Islet of Langerhans (tissue), 1 donor: ENCODE measurements around the gene WDR89.
"Not testable (repeated sequence)": the region's sequence is repeated elsewhere in the genome, so short reads cannot be mapped to it uniquely, and the experiment has no call there.

ENCODE experiments used
- FAIRE-seq: peaks from one replicate; lab custom pipeline; 2011; peaks lifted over from hg19 to GRCh38; lab: Jason Lieb, UNC

Gene WDR89

GRCh38 chr14:63596998-63597658 lies 44.5 kb downstream of the WDR89 start:
- no peak for FAIRE-seq

GRCh38 chr14:63594455-63595372 lies 47.0 kb downstream of the WDR89 start:
- FAIRE-seq: no peak

DNA sequence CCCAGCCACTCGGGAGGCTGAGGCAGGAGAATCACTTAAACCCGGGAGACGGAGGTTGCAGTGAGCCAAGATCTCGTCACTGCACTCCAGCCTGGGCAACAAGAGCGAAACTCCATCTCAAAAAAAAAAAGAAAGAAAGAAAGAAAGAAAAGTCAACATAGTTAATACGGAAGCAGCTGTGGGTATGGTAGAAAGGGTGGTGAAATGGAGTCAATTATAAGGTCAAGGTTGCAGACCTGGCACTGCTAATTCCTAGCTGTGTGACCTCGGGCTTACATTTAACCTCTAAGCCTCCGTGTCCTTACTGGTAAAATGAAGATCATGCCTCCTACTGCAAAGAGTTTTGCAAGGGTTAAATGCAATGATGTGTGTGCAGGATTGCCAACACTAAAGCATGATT lies 58.6 kb downstream of the WDR89 start:
- not testable (repeated sequence) for FAIRE-seq

GRCh38 chr14:63581491-63581890 lies 60.2 kb downstream of the WDR89 start:
- FAIRE-seq: no peak

DNA sequence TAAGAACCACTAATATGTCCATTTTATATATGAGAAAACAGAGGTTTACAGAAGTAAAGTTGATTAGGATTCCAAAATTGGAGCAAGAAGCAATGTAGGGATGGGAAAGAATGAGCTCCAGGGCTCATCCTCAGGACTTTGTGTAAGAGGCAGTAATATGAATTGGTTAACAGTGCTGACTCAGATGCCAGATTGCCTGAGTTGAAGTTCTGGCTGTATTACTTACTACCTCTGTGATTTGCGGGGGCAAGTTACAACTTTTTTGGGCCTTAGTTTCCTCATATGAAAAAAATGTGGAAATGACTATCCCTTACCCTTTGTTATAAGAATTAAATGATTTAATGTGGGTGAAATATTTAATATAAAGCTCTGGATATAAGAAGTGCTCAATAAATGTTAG lies 63.4 kb downstream of the WDR89 start:
- no peak for FAIRE-seq

DNA sequence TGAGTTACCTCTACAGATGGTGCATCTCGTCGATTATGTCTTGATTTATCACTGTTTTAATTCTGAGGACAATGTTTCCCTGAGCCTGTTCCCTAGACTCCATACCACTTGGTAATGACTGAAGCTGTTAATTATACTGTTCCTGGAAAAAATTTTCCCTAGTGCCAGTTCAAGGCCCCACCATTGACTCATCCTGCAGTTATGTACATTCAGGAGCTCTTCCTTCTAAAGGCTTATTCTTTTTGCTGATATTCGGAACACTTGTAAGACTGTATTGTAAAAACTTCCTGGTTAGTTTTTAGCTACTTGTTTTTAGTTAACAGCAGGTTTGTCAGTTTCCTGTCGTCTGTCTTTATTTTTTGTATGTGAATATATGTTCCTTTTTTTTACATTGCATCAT lies 68.1 kb downstream of the WDR89 start:
- FAIRE-seq: no peak

DNA sequence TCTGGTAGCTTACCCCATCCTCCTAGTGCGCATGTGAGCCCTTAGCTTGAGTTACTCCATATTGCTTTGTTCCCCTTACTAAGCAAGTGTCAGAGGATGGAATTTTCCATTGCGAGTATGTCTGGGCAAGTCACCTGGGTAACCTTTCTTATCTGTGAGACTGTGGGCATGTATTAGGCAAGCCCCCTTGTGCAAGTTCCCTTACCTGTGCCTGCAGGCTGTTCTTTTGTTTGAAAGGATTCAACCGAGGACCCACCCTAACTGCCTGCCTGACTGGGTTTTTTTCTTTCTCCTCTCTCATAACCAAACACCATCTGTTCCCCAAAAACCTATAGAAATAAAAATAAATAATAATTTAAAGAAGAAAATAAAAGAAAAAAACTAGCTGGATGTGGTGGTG lies 76.2 kb downstream of the WDR89 start:
- FAIRE-seq: no peak

- no peak for FAIRE-seq
These were observed 77.4 kb downstream of the WDR89 start for GRCh38 chr14:63564318-63564717.

DNA sequence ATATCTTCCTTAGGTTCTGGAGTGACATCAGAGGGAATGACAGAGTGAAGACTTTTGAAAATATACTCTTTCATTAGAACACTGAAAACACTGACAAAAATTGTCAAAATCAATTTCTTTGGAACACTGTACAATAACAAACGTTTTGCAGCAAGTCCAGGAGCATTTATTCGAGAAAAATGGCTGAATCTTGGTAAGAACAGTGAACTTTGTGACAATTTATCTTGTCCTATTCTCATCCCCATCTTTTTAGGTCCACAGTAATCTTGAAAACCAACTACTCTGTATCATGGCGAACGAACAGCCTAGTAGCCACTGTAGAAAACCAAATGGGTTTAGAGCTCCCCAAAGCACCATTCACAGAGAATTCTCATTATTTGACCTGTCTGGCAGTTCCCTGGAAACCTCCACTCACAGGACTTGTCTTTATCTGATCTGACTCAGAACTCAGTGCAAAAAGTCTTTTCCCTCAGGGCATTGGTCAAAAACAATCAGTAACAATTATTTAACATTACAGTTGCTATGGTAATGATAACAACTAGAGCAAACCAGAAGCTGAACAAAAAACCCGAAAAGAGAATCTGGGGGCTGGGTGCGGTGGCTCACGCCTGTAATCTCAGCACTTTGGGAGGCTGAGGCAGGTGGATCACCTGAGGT lies 78.2 kb downstream of the WDR89 start:
- no peak for FAIRE-seq

DNA sequence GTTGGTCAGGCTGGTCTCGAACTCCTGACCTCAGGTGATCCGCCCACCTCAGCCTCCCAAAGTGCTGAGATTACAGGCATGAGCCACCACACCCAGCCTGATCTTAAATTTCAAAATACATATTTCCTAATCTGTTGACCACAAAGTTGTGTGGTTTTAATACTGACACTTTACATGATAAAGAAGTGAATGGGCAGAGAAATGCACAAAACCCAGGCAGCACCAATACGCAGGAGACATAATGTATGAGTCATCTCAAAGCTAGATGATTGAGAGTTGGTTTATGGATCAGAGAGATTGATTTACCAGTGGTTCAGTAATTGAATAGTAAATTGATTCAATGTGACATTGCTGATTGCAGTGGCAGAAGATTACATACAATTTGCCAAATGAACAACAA lies 79.3 kb downstream of the WDR89 start:
- FAIRE-seq: no peak

GRCh38 chr14:63555572-63555971 lies 86.1 kb downstream of the WDR89 start:
- FAIRE-seq: no peak

DNA sequence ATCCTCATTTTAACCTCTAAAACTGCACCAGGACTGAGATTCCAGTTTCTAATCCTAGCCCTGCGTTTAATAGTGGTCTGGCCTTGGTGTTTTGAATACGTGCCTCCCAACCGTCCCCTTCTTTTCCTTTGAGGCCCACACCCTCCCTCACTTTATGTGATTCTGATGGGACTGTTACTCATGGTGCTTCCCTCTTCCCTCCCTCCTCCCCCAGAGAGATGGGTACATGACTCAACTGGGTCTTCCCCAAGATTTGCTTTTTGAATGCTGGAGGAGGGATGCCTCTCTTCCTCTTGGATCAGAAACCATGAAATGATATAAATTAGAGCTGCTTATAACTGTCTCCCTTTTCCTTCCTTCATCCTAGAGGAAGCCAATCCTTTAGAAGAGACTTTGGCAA lies 90.3 kb downstream of the WDR89 start:
- no peak for FAIRE-seq

- FAIRE-seq: no peak
These were observed 93.8 kb downstream of the WDR89 start for GRCh38 chr14:63547798-63548335.
